ENCODE measurements around the gene FCN1. TPM values are rescaled to one million over a fixed set of nuclear protein-coding genes. Genes with fewer than 3 reads are reported as not detected.

The FCN1 gene
- total and polyA plus RNA-seq, 9 of the 15 experiments (the other 6 are each of a cell fraction or from before 2014, with no cell fraction given) = not detected

GRCh38 chr9:134864821-134865190, 52.9 kb downstream of the FCN1 start (continued):
- TF ChIP-seq, protein P1, sequence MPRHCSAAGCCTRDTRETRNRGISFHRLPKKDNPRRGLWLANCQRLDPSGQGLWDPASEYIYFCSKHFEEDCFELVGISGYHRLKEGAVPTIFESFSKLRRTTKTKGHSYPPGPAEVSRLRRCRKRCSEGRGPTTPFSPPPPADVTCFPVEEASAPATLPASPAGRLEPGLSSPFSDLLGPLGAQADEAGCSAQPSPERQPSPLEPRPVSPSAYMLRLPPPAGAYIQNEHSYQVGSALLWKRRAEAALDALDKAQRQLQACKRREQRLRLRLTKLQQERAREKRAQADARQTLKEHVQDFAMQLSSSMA (CRISPR knock-in tag; IDR thresholded peaks at IDR 0.05) = no peak
- no peak for TF ChIP-seq MBD2 (IDR thresholded peaks at IDR 0.05; ENCODE audit: borderline replicate concordance, low read depth)
- TF ChIP-seq, protein P2, sequence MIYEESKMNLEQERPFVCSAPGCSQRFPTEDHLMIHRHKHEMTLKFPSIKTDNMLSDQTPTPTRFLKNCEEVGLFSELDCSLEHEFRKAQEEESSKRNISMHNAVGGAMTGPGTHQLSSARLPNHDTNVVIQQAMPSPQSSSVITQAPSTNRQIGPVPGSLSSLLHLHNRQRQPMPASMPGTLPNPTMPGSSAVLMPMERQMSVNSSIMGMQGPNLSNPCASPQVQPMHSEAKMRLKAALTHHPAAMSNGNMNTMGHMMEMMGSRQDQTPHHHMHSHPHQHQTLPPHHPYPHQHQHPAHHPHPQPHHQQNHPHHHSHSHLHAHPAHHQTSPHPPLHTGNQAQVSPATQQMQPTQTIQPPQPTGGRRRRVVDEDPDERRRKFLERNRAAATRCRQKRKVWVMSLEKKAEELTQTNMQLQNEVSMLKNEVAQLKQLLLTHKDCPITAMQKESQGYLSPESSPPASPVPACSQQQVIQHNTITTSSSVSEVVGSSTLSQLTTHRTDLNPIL (CRISPR knock-in tag; IDR thresholded peaks at IDR 0.05) = no peak

DNA sequence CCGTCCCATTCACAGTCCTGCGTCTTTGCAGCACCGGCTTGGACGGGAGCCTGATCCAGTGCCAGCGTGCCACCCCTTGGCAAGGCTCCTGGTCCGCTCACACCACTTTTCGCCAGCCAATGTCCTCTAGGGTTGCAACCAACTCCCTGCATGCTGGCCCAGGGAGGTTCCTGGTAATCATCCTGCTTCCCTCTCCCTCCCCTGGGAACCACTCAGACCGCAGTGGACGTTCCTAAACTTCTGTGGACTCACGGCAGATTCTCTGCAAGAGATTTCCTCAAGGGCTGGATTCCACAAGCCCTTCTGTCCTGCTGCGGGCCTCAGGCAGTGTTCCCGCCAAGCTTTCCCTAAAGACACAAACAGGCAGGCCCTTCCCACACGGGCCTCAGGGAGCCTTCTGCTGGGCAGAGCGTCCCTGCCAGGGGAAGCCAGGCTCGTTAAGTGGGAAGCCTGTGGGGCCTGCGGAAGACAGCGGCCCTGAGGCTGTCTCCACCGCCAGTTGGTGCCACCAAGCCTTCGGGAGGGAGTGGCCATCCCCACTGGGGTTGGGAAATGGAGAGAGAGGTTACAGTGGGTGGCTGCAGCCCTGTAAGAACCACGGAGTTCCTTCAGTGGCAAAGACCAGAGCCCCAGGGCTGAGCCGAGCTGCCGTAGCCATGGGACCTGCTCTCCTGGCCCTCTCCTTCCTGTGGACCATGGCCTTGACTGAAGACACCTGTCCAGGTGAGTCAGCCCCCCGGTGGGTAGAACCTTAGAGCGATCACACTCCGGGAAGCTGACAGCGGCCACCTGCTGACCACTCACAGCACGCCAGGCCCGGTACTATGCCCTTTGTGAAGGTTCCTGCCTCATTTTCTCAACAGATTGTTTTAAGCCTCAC, 53.5 kb downstream of the FCN1 start:
- 0% methylated on average over 26 of the region's 28 CpGs for WGBS (ENCODE audit: insufficient coverage, low coverage, missing lambda C conversion rate)
- Histone ChIP-seq H3K9ac (ENCODE audit: insufficient read depth in 1 of 2, low read depth in 2 of 2, low read length in 2 of 2) (no peak overlapping the region), H3K79me2 (ENCODE audit: control insufficient read depth, insufficient read depth, low read length) (no peaks in the 10 kb centered on the region; the same call in 2 of the 3 replicates), H3K9me1 (ENCODE audit: control insufficient read depth, insufficient read depth, low read length) (no peaks in the 10 kb centered on the region), H2AFZ (ENCODE audit: low read depth, low read length) (no peak overlapping the region), H3K4me1 (replicated peaks in 1 of 2; ENCODE audit: control insufficient read depth in 2 of 2, insufficient read depth in 2 of 2, low read length in 2 of 2) (no peaks in the 10 kb centered on the region), H4K20me1 (replicated peaks; ENCODE audit: control insufficient read depth, insufficient read depth, low read length) (no peaks in the 10 kb centered on the region), H3K27ac (ENCODE audit: extremely low read depth, low read depth, low read length) (no peak overlapping the region), H3K9me3 (replicated peaks; ENCODE audit: control insufficient read depth, insufficient read depth, low read depth, low read length) (no peaks in the 10 kb centered on the region), H3K36me3 (ENCODE audit: control insufficient read depth, insufficient read depth, low read length) (no peaks in the 10 kb centered on the region), H3K27me3 (ENCODE audit: control insufficient read depth in 2 of 2, insufficient read depth in 2 of 2, low read length in 2 of 2) (peaks cover 0 to 29% of the 10 kb centered on the region in 2 experiments; a peak in 2 of 5 replicates), H3K4me3 (no peak overlapping the region), H3K4me2 (ENCODE audit: insufficient read depth, low read length) (no peak overlapping the region)
- ATAC-seq (no peak), FAIRE-seq (no peak), DNase-seq (ENCODE audit: extremely low read depth in 1 of 4, low spot score in 3 of 4) (no peak)
- ChIA-PET CTCF (ENCODE audit: low intra/inter-chr PET ratio) (no interaction called here), POLR2A (no interaction called here)
- BruUV-seq (replicated peaks) = no TSS peak
- in situ Hi-C loops (cut with MboI) (no loop called here), intact Hi-C loops (cut with micrococcal nuclease) (no loop called here)
- TF ChIP-seq CREB3 (tag; conservative IDR thresholded peaks at IDR 0.05; ENCODE audit: low read depth) = no peak
- no peak for TF ChIP-seq HCFC1 (IDR thresholded peaks at IDR 0.05; ENCODE audit: low read depth, low read length)
- no peak for TF ChIP-seq SREBF1 (IDR thresholded peaks at IDR 0.05; ENCODE audit: borderline replicate concordance, low read depth, low read length)
- TF ChIP-seq MYBL2 (IDR thresholded peaks at IDR 0.05; ENCODE audit: low read depth) = no peak
- TF ChIP-seq MYBL2 (CRISPR knock-in tag; IDR thresholded peaks at IDR 0.05; ENCODE audit: borderline replicate concordance) = no peak
- TF ChIP-seq ARID3A (IDR thresholded peaks at IDR 0.05; ENCODE audit: borderline replicate concordance, low read depth, low read length) = no peak
- TF ChIP-seq ZNF766 (CRISPR knock-in tag; conservative IDR thresholded peaks at IDR 0.05) = no peak
- no peak for TF ChIP-seq YY1 (IDR thresholded peaks at IDR 0.05; ENCODE audit: borderline replicate concordance in 1 of 3, control insufficient read depth in 1 of 3, extremely low read depth in 1 of 3, insufficient read depth in 3 of 3, insufficient read length in 1 of 3, insufficient replicate concordance in 2 of 3, low read depth in 1 of 3, low read length in 2 of 3)
- TF ChIP-seq SOX6 (IDR thresholded peaks at IDR 0.05) = no peak
- no peak for TF ChIP-seq ZNF75A (CRISPR knock-in tag; IDR thresholded peaks at IDR 0.05)
- no peak for TF ChIP-seq NR3C1 (CRISPR knock-in tag; IDR thresholded peaks at IDR 0.05)
